ENCODE measurements around the gene DNAJB8.

Gene DNAJB8

DNA sequence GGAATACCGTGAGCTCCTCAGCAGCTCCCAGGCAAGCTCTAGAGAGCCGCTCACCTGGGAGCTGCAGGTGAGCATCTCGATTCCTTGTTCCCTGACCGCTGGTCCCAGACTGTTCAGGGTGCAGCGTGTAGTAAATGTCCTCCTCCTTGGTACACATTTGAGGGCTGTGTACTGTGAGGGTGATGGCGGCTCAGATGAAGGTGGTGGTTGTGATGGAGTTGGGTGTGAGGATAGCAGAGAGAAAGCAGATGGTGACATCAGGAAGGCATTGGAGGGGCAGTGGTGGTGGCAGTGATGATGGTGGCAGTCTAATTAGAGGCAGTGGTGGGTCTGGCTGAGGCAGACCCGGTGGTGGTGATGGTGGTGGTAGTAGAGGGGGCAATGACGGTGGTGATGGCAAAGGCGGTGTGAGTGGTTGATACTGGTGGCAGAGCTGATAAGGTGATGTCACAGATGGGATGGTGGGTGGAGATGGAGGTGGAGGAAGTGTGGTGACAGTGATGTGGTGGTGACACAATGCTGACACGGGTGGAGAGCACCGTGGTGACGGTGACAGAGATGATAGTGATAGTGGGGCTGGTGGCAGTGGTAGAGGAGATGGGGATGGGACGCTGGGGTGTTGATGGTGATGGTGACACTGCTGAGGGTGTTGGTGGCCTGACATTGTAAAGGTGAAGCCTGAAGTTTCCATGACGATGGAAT, at the start of gene DNAJB8:
Gene DNAJB8, minus strand, starts transcription at position 51 of the 702 bp plus-strand sequence. CDS start 3,645 bp downstream, outside the sequence.
- DNase-seq, result no peak

DNA sequence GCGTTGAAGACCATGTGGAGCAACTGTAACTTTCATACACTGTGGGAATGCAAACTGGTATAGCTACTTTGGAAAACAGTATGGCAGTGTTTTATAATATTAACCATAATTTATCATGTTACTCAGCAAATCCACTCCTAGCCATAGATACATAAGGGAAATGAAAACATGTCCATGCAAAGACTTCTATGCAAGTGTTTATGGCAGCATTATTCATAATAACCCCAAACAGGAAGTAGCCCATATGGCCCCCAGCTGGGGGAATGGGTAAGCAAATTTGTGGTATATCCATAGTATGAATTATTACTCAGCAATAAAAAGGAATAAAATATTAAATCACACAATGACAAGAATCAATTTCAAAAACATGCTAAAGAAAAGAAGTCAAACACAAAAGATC, 49.3 kb upstream of the DNAJB8 start:
- DNase-seq, result no peak

DNA sequence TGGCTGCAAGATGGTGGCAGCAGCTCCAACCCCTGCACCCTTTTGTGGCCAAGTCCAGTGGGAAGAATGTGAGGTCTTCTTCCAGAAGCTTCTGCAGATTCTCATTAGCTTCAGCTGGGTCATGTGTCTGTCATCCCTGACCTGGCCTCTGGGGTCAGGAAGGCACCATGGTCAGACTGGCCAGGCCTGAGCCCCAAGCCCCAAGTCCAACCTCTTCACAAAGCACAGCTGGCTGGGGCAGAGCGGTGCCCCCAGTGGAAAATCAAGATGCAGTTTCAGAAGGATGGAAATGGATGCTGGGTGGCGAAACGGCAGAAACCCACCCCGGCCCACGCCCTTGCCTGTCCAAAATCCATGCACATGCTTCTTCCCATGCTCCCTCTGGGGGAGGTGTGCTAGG, 42.2 kb upstream of the DNAJB8 start:
- no peak for DNase-seq

DNA sequence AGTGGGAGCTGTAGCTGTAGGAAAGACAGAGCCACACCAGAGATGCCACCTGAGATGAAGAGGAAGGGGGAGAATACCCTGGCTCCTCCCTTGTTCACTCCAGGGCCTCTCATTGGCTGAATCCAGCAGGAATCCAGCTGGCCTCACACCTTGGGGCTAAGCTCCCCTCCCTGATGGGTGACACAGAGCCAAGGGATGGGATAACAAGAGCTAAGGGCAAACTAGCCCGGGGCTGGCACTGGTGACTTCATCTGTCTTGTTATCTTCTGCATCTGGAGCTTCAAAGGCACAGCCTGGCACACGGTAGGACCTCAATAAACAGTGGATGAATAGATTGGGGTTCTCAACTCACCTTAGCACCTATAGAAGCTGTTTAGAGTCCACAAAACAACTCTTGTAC, 40.1 kb upstream of the DNAJB8 start:
- DNase-seq, result no peak

DNA sequence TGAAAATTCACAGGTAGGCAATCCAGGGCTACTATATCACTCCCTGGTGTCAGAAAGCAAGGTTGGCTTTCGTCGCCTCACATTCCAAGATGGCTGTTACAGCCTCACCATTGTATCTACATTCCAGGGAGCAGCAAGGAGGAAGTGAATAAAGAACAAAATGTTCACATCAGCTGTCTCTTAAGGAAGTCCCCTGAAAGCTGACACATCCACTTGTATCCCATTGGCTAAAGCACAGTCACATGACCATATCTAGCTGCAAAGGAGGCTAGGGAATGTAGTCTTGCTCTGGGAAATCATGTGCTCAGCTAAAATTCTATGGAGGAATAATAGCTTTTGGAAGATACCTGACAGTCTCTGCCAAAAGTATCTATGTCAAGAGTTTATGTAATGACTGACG, 39.1 kb upstream of the DNAJB8 start:
- no peak for DNase-seq

DNA sequence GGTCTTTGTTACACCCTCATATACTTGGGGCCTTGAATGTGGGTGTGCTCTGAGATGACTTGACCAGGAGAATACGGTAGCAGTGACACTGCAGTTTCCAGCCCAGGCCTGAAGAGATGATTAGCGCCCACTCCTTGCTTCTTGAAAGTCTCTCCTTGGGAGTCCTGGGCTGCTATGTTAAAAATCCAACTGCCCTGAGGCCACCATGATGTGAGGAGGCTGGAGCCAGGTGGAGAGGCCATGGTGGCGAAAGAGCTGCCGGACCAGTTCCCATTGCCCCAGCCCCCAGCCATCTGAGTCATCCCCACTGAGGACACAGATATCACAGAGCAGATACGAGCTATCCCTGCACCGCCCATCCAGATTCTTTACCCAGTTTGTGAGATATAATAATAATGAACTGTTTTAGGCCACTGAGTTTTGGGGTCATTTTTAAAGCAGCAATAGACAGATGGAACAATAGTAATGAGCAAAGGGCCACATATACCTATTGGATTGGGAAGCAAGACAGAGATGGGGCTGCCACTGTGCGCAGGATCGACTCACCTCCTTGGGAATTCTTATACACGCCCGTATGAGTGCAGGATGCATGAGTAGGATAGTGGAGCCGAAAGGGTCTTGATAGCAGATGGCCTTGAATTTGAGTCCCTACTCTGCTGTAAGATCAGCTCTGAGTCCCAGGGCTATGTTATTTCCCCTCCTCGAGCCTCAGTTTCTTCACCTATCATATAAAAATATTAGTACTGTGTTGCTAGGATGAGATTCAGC, 38.5 kb upstream of the DNAJB8 start:
- no peak for DNase-seq

DNA sequence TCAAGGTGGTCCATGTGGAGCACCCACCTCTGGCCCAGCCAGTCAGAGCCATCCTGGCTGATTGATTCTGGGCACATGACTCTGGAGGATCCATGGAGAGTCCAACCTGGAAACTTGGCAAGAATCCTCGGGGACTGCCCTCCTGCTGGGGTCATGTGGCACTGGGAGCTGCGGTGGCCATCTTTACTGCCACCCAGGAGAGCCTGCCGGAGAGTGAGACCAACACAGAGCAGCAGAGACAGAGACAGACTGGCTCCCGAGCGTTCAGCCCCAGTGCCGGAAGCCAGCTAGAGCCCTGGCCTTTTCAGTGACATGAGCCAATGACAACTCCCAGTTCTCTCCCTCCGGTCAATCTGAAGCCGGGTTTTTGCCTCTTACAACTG, 37.8 kb upstream of the DNAJB8 start:
- peak; percentile 0 for DNase-seq

DNA sequence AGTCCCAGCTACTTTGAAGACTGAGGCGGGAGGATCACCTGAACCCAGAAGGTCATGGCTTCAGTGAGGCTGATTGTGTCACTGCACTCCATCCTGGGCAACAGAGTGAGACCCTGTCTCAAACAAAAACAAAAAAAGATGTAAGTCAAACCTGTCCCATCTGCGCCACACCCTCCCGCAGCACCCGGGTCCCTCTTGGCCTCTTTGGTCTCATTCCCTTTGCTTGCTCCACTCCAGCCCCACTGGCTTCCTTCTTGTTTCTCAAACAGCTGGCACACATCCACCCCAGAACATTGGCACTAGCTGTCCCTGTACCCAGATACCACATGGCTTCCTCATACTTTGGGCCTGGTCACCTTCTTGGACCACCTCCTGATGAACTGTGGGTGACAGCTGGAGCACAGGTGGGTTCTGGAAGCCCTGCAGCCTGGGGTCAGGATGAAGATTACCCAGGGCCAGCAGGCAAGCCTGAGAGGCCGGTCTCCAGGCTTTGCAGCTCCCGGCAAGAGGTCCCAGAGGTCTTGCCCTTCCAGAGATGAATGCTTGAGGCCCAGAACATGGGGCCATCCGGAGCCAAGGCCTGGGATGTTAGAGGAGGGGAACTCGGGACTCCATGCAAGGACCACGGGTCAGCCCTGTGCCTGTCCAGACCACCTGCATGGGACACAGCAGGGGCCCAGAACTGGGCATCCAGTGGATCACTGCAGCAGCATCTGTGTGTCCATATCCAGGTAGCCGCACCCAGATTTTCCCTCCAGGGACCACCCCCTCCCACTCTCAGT, 37.3 kb upstream of the DNAJB8 start:
- peak; percentile 4 for DNase-seq

DNA sequence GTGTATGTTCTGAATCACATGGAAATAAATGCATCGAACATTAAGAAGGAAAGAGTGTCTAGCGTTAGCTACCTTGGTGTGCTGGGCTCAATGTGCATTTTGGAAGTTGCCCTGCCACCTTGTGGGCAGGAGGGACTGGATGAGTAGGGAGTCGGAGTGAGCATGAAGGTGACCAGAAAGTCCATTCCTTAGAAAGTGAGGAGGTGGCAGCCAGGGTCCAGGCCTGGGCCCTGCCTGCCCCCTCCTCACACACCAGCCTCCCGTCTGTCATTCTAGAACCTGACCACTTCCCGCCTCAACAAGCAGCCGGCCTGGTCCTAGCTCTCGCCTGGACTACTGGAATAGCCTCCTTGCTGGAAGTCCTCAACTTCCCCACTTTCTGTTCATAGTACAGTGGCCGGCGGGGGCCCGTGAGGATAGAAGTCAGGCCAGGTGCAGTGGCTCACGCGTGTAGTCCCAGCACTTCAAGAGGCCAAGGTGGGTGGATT, 36.5 kb upstream of the DNAJB8 start:
- DNase-seq, result no peak

DNA sequence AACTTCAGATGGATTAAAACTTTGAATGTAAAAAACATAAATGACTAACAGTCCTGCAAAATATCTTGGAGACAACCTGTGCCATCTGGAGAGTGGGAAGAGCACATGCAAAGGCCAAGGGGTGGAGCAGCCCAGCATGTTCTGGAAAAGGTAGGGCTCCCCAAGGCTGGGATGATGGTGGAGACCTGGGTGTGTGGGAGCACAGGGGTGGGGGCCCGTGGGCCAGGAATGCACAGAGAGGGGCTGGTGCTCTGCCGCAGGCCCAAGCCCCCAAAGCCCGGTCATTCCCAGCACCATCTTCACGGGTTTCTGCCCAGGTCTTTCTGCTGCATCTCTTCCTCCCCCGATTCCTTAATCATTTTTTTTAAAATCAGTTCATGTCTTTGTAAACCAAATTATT, 36.0 kb upstream of the DNAJB8 start:
- no peak for DNase-seq

DNA sequence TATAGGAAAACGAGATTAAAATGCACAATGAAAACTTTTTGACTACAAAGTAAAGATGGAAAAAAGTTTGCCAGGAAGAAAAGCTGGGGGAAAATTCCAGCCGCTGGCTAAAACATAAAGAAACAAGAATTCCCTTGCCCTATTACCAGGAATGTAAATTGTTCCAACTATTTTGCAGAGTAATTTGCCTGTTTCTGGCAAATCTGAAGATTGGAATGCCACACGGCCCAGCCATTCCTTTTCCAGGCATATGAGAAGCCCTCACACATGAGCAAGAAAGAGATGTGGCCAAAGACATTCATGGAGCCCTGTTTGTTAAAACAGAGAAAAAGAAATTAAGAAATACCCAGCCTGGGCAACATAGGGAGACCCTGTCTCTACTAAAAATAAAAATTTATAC, 34.7 kb upstream of the DNAJB8 start:
- no peak for DNase-seq

DNA sequence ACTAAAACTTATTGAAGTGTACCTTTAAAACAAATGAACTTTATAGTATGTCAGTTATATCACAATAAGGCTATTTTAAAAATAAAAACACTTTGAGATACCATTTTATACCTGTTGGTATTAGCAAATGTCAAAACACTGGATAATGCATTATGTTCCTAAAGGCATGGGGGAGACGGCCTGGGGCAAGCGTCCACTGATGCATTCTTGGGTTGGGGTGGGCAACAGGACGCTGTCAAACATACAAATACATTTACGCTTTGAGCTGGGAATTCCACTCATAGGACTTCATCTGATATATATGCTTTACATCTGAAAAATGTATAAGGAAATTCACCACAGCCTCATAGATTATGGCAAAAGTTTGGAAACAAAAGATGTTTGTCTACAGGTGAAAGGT, 33.9 kb upstream of the DNAJB8 start:
- no peak for DNase-seq

DNA sequence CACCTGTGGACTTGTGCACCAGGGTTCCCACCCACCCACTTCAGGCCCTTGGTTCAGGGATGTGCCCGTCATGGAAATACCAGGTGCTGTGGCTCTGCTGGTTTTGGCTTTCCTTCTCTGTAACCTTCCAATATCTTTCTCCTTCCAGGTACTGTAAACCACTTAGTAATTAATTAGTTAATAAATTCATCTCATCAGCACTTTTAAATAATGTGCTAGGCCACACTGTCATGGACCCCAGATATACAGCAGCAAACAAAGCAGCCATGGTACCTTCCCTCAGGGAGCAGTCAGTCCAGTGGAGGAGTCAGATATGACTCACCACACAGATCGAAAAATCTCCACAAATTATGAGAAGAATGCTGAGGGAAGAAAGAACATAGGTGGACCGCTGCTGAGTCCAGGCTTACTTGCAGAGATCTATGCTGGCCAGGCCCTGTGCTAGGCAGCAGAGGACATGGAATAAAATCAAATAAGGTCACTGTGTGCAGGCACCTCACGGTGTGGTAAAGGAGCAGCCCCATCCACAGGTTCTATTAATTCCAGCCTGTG, 33.1 kb upstream of the DNAJB8 start:
- DNase-seq, result no peak

DNA sequence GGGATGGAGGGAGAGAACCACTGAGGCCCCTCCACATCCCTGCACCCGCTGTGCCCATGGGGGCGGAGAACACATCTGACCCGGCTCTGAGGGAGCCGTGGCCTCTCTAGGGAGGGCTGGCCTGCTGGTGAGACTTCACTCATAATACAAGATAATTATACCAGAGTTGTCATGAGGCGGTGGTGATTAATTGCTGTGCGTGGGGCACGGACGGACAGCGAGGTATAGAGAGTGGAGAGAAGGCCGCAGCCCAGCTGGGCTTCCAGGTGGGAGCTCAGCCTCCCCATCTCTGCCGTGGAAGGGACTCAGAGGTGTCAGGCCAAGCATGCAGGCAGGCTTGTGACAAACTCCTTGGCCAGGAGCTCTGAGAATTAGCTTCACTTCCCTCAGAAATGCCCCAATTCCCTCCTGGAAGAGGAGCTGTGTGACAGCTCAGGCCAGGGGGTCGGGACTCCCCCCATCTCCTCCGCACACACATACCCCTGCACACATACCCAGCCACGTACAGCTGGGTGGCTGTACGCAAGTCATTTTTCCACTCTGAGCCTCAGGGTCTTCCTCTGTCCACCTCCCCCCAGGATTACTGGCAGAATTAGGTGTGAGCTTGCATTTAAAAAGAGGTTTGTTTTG, 32.3 kb upstream of the DNAJB8 start:
- DNase-seq, result no peak

DNA sequence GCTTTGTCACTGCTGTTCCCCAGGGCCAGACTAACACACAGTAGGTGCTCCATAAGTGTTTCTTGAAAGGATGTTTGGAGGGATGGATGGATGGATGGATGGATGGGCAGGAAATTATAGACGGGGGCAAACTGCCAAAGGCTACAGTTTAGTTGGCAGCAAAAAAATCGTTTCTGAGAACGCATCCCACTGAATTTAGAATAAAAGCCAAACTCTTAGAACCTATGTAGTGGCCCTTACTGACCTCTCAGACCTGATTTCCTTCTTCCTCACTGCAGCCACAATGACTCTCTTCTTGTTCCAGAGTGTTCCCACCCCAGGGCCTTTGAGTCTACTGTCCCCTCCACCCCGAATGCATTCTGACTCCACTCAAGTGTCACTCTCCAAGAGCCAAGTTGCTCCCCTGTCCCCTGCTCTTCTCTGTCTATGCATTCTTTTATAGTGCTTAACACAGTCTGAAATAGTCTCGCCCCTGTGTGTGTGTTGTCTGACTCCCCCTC, 31.5 kb upstream of the DNAJB8 start:
- no peak for DNase-seq

DNA sequence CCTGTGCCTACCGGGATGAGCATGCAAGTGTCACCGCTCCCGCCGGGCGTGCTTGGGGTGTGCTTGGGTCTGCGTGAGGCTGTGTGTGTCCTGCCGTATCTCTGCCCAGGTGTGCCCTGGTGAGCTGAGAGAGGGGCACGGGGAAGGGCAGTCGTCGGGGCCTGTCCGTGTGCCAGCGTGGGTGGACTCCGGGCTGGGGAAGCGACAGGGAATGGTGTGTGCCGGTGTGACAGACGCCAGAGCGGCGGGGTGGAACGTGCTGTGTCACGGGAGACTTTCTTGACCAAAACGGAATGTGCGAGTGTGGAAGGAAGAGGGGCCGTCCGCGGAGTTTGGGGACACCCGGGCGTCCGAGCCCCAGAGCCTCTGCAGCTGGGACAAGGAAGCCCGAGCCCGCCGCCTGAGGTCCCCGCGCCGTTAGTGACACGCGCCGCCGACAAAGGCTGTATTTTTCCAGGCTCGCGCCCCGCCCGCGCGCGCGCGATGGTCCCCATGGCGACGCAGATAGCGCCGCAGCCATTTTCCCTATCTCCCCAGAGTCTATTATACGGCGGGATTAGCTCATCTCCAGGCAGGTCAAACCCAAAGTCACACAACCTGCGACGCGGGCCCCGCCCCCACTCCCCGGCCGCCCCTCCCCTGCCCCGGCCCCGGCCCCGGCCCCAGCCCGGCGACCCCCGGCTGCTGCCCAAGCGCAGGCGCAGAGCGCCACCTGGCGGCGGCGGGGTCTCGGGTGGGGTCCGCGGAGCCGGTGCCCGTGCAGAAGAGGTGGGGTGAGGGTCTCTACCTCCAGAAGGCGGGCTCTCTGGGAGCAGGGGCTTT, 30.8 kb upstream of the DNAJB8 start:
- peak; percentile 56 for DNase-seq

DNA sequence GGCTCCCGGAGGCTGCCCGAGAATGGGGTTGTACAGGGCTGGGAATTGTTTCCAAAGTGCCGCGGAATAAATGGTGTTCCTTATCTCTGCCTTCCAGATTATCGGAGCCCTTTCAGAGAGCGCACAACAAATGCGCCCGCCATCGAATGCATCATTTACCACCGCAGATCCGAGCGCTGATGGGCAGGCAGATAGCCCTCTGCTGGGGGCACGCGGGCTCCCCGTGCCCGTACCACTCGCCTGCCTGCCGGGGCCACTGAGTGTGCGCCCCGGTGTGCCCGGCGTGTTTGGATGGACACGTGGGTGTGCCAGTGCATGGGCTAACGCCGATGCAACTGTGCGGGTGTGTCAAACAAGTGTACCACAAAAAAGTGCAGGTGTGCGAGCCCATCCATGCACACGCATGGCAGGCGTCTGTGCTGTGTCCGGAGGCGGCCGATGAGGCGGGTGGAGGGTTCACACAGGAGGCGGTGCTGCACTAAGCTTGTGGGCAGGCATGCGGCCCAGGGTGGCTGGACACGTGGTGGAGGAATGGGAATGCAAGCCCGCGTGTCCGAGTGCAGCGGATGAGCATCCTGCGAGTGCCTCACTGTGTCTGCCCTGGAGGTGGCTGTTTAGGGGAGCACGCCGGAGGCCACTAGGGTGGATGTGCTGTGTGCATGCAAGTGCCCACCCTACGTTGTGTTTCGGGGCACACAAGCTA, 30.1 kb upstream of the DNAJB8 start:
- DNase-seq, result no peak

DNA sequence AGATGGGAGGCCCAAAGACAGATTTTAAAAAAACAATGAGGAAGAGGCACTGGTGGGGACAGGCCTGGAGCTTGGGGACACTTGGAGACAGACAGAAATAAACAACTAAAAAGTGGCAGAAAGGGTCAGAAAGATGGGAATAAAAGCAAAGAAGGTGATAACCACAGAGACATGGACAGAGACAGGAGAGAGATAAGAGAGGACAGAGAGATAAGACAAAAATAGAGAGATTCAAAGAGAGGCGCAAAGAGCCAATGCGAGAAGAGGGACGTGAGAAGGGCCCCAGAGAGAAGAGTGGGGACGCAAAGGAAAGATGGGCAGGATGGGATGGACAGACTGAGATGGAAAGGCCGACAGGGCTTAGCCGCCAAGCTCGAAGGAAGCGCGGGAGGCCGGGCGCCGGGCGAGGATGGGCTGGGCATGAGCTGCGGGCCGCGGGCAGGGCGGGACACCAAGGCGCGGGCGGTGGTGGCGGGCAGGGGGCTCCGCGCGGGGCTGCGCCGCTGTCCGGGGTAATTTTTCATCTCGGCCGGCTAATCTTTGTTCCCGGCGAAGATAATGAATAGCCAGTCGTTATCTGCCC, 29.4 kb upstream of the DNAJB8 start:
- DNase-seq, result no peak

DNA sequence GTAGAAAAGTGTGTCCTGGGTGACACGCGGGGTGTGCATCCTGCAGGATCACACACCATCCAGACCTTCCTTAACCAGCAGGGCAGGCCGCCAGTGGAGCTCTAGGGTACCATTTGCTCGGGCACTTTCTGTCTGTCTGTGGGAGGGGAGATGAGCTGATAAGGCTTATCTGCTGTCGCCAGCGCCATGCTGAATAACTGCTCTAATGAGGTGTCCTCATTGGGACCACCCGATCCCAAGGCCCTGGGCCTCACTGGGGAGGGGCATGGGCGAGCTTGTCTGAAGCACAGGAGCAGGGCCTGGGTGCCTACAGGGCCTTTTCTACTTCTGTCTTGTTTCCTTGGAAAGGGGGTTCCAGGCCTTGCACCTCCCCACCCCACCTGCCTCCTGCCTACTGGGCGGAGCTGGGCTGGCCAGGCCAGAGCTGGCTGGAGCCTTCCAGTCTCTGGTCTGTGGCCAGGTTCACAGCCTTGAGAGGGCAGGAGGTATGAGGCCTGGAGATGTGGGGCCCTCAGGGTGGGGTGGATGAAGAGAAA, 28.8 kb upstream of the DNAJB8 start:
- DNase-seq, result no peak

DNA sequence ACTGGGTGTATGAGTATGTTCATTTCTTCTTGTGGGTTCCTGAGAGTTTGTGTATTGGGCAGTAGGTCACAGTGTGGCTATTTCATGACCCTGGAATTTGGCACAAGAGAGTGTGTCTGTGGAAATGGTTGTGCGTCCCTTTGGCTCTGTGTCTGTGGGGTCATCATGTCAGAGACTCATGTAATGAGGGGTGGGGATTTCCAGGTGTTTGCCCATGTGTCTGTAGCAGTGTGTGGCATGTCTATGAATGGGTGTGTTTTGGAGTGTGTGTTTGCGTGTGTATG, 27.6 kb upstream of the DNAJB8 start:
- DNase-seq, result no peak
